HG03097 (cell line): ENCODE results near the gene TSHZ2.
"Not testable (repeated sequence)": the region's sequence is repeated elsewhere in the genome, so short reads cannot be mapped to it uniquely, and the experiment has no call there.

Source experiments
- ATAC-seq: cut with Tn5 transposase; IDR thresholded peaks from one replicate; pipeline ENCODE4 v1.9.1; 2021; ENCODE audit not compliant: unreplicated experiment, low FRiP score

TSHZ2 gene

GRCh38 chr20:53024653-53025052 lies 52.5 kb downstream of the TSHZ2 start:
- ATAC-seq: not testable (repeated sequence)

GRCh38 chr20:53027089-53027488 lies 54.9 kb downstream of the TSHZ2 start:
- ATAC-seq: no peak

GRCh38 chr20:53028337-53029007 lies 56.3 kb downstream of the TSHZ2 start:
- ATAC-seq: no peak

- ATAC-seq: no peak
These were observed 57.9 kb downstream of the TSHZ2 start for GRCh38 chr20:53030061-53030460.

GRCh38 chr20:53032046-53032445 lies 59.9 kb downstream of the TSHZ2 start:
- no peak for ATAC-seq

GRCh38 chr20:53032478-53032932 lies 60.3 kb downstream of the TSHZ2 start:
- ATAC-seq: no peak

- no peak for ATAC-seq
These were observed 61.0 kb downstream of the TSHZ2 start for GRCh38 chr20:53033176-53033575.

- ATAC-seq: no peak
These were observed 62.7 kb downstream of the TSHZ2 start for GRCh38 chr20:53034899-53035298.

- ATAC-seq: no peak
These were observed 64.8 kb downstream of the TSHZ2 start for GRCh38 chr20:53036992-53037391.

- ATAC-seq: no peak
These were observed 65.5 kb downstream of the TSHZ2 start for GRCh38 chr20:53037621-53038020.

GRCh38 chr20:53038299-53038698 lies 66.1 kb downstream of the TSHZ2 start:
- ATAC-seq: no peak

GRCh38 chr20:53040693-53041589 lies 68.8 kb downstream of the TSHZ2 start:
- ATAC-seq: no peak

- ATAC-seq: no peak
These were observed 70.4 kb downstream of the TSHZ2 start for GRCh38 chr20:53042521-53042920.

GRCh38 chr20:53044296-53044695 lies 72.1 kb downstream of the TSHZ2 start:
- ATAC-seq: no peak

GRCh38 chr20:53045941-53046340 lies 73.8 kb downstream of the TSHZ2 start:
- no peak for ATAC-seq

GRCh38 chr20:53047203-53047602 lies 75.0 kb downstream of the TSHZ2 start:
- ATAC-seq: no peak

- ATAC-seq: no peak
These were observed 76.2 kb downstream of the TSHZ2 start for GRCh38 chr20:53048387-53048786.

- no peak for ATAC-seq
These were observed 78.2 kb downstream of the TSHZ2 start for GRCh38 chr20:53050338-53050737.

- no peak for ATAC-seq
These were observed 80.2 kb downstream of the TSHZ2 start for GRCh38 chr20:53052380-53052779.

- ATAC-seq: no peak
These were observed 81.4 kb downstream of the TSHZ2 start for GRCh38 chr20:53053595-53053994.

GRCh38 chr20:53055367-53056067 lies 83.4 kb downstream of the TSHZ2 start:
- no peak for ATAC-seq
